Uterus (tissue), 2 donors: ENCODE results near the gene SCN4A.
"Not testable (repeated sequence)": the region's sequence is repeated elsewhere in the genome, so short reads cannot be mapped to it uniquely, and the experiment has no call there.

Experiments used
- CTCF ChIP-seq, 4 experiments: fragments of 200-600 bp in 2 of 4; fragments of 450-650 bp in 2 of 4; sonication (generic) in 2 of 4; IDR thresholded peaks; one replicate each; pipeline ENCODE4 v1.5.1; 2016 to 2019; ENCODE audit warnings: antibody characterized with exemption in 4 of 4, mild to moderate bottlenecking in 2 of 4, moderate library complexity in 1 of 4
- POLR2A ChIP-seq, 2 donors: fragments of 450-650 bp; IDR thresholded peaks; one replicate each; pipeline ENCODE4 v1.6.1; 2016; ENCODE audit warnings: antibody characterized with exemption in 2 of 2, mild to moderate bottlenecking in 1 of 2, moderate library complexity in 1 of 2

GRCh38 chr17:63918789-63919305 is 53.9 kb downstream of the SCN4A start, which contains the start of gene GH1:
- TF ChIP-seq CTCF, POLR2A (IDR thresholded peaks at IDR 0.05): not testable (repeated sequence)
